ENCODE data around the gene SLC22A23.

Gene SLC22A23

GRCh38 chr6:3439961-3440360 is 16.9 kb downstream of the SLC22A23 start:
- Histone ChIP-seq H3K27ac (ENCODE audit: low read length) (no peak overlapping the region), H3K9ac (ENCODE audit: low read depth, low read length) (no peak overlapping the region), H3K27me3 (ENCODE audit: insufficient read depth, low read length) (no peaks in the 10 kb centered on the region), H3K4me1 (ENCODE audit: insufficient read depth, low read length) (peaks cover 20% of the 10 kb centered on the region), H3K9me3 (ENCODE audit: insufficient read depth, low read depth, low read length) (no peaks in the 10 kb centered on the region), H3K4me3 (ENCODE audit: low read length) (no peak overlapping the region), H3K36me3 (ENCODE audit: insufficient read depth, low read depth, low read length) (no peaks in the 10 kb centered on the region; the same call in 1 of the 2 replicates)

DNA sequence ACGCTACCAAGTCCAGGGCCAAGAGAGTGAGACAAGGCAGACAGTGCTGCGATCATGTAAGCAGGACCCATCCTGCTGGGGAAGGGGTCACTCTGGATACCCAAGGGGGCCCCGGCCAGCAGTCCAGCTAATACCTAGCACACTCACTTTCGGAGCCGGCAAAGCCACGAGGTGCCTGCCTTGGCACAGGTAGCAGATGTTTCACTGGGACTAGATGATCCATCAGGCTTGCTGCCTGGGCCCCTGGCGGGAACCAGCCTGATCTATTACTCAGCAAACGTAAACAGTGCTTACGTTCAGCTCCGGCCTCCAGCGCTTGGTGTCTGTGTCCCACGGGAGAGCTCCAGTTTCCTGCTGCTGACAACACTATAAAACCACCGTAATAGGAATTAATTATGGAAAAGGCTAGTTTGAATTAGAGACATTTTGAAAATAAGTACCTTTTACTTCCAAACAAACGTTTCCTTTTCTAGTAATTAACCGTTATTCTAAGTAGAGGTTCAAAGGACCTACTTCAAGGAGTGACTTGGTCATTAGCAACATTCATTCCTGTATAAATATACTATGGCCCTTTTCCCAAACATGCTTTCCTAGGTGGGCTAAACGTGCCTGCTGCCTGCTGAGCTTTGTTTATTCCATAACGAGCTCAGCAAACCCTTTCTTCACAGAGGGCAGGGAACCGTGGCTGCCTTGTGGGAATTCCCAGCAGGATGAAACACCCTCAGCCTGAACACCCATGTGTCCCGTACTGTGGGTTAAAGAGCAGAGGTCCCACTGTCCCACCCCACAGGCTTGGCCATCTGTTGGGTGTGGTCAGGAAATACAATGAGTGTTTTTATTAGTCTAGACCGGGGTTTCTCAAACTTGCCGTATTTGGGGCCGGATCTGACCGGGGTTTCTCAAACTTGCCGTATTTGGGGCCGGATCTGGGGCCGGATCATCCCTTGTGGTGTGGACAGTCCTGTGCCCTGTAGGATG is 18.4 kb downstream of the SLC22A23 start:
- H3K27ac ChIP-seq (ENCODE audit: low read length), result peak overlapping the region; percentile 27
- peaks cover 16% of the 10 kb centered on the region for H3K4me1 ChIP-seq (ENCODE audit: insufficient read depth, low read length)
- no peak overlapping the region for H3K4me3 ChIP-seq (ENCODE audit: low read length)
- H3K9me3 ChIP-seq (ENCODE audit: insufficient read depth, low read depth, low read length), result no peaks in the 10 kb centered on the region
- no peaks in the 10 kb centered on the region for H3K27me3 ChIP-seq (ENCODE audit: insufficient read depth, low read length)
- H3K36me3 ChIP-seq (ENCODE audit: insufficient read depth, low read depth, low read length), result no peaks in the 10 kb centered on the region; the same call in 1 of the 2 replicates
- H3K9ac ChIP-seq (ENCODE audit: low read depth, low read length), result no peak overlapping the region

DNA sequence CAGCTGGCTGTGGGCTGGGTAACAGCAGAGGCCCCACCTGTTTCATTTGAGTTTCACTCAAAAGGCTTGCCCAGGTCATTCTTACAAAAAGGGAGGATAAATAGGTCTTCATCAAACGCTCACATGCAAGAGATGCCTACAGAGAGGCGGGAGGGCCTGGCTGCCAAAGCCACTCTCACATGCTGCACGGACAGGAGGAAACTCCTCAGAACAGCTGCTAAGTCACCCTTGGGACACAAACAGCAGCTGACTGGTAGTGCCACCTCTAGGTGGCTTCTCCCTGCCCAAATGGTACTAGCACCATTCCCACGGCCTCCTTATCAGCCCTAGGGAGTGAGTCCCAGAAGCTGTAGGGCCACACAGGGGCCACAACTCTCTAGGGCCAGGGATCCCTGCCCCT is 23.8 kb downstream of the SLC22A23 start:
- Histone ChIP-seq H3K27ac (ENCODE audit: low read length) (no peak overlapping the region), H3K36me3 (ENCODE audit: insufficient read depth, low read depth, low read length) (no peaks in the 10 kb centered on the region; the same call in 1 of the 2 replicates), H3K9me3 (ENCODE audit: insufficient read depth, low read depth, low read length) (no peaks in the 10 kb centered on the region), H3K27me3 (ENCODE audit: insufficient read depth, low read length) (no peaks in the 10 kb centered on the region), H3K4me3 (ENCODE audit: low read length) (no peak overlapping the region), H3K4me1 (ENCODE audit: insufficient read depth, low read length) (peaks cover 12% of the 10 kb centered on the region), H3K9ac (ENCODE audit: low read depth, low read length) (no peak overlapping the region)

- no peaks in the 10 kb centered on the region for H3K36me3 ChIP-seq (ENCODE audit: insufficient read depth, low read depth, low read length)
- peaks cover 12% of the 10 kb centered on the region for H3K4me1 ChIP-seq (ENCODE audit: insufficient read depth, low read length)
- H3K4me3 ChIP-seq (ENCODE audit: low read length), result no peak overlapping the region
- H3K27me3 ChIP-seq (ENCODE audit: insufficient read depth, low read length), result no peaks in the 10 kb centered on the region
- no peak overlapping the region for H3K9ac ChIP-seq (ENCODE audit: low read depth, low read length)
- H3K9me3 ChIP-seq (ENCODE audit: insufficient read depth, low read depth, low read length), result no peaks in the 10 kb centered on the region
- H3K27ac ChIP-seq (ENCODE audit: low read length), result no peak overlapping the region
Observed at GRCh38 chr6:3432416-3432815, 24.4 kb downstream of the SLC22A23 start.

GRCh38 chr6:3431994-3432393 is 24.9 kb downstream of the SLC22A23 start:
- peaks cover 14% of the 10 kb centered on the region for H3K4me1 ChIP-seq (ENCODE audit: insufficient read depth, low read length)
- no peaks in the 10 kb centered on the region for H3K27me3 ChIP-seq (ENCODE audit: insufficient read depth, low read length)
- H3K9ac ChIP-seq (ENCODE audit: low read depth, low read length), result no peak overlapping the region
- H3K27ac ChIP-seq (ENCODE audit: low read length), result no peak overlapping the region
- H3K36me3 ChIP-seq (ENCODE audit: insufficient read depth, low read depth, low read length), result no peaks in the 10 kb centered on the region
- H3K4me3 ChIP-seq (ENCODE audit: low read length), result no peak overlapping the region
- no peaks in the 10 kb centered on the region for H3K9me3 ChIP-seq (ENCODE audit: insufficient read depth, low read depth, low read length)

DNA sequence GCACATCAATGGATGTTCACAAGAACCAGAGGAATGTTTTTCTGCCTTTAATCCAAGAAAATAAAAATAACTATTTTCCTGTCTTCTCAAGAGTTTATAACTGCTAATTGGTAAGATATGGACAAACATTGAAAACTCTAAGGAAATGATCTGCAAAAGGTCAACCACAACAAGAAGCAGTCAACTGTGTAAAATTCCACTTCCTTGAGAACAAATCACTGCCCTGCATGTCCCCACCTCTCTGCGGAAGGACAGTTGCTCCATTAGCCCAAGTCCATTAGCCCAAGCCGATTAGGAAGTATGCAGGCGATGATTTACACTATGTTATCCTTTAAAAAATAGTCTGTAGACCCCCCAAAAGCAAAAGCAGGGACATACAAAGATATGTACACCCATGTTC is 27.6 kb downstream of the SLC22A23 start:
- Histone ChIP-seq H3K9ac (ENCODE audit: low read depth, low read length) (no peak overlapping the region), H3K27me3 (ENCODE audit: insufficient read depth, low read length) (no peaks in the 10 kb centered on the region), H3K4me1 (ENCODE audit: insufficient read depth, low read length) (peaks cover 30% of the 10 kb centered on the region), H3K9me3 (ENCODE audit: insufficient read depth, low read depth, low read length) (no peaks in the 10 kb centered on the region), H3K27ac (ENCODE audit: low read length) (no peak overlapping the region), H3K4me3 (ENCODE audit: low read length) (no peak overlapping the region), H3K36me3 (ENCODE audit: insufficient read depth, low read depth, low read length) (no peaks in the 10 kb centered on the region)

DNA sequence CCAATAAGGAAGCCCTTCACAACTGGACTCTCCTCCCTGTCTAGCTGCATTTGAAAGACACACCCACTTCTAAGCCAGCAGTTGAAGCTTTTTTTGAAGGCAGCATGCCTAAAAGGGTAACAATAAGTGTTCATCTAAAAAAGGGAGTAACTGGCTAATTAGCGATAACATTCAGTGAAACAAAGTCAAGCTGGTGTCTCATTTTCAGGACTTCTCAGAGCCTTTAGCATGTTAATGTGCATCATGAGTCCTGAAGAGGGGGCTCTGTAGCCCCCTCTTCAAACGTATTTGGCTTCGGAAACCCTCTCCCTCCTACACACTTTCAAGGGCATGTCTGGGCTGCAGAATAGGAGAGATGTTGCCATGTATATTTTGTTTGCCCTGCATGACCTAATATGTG is 28.1 kb downstream of the SLC22A23 start:
- H3K36me3 ChIP-seq (ENCODE audit: insufficient read depth, low read depth, low read length), result no peaks in the 10 kb centered on the region
- H3K4me3 ChIP-seq (ENCODE audit: low read length), result no peak overlapping the region
- H3K4me1 ChIP-seq (ENCODE audit: insufficient read depth, low read length), result peaks cover 35% of the 10 kb centered on the region
- no peaks in the 10 kb centered on the region for H3K9me3 ChIP-seq (ENCODE audit: insufficient read depth, low read depth, low read length)
- H3K9ac ChIP-seq (ENCODE audit: low read depth, low read length), result no peak overlapping the region
- no peaks in the 10 kb centered on the region for H3K27me3 ChIP-seq (ENCODE audit: insufficient read depth, low read length)
- no peak overlapping the region for H3K27ac ChIP-seq (ENCODE audit: low read length)

DNA sequence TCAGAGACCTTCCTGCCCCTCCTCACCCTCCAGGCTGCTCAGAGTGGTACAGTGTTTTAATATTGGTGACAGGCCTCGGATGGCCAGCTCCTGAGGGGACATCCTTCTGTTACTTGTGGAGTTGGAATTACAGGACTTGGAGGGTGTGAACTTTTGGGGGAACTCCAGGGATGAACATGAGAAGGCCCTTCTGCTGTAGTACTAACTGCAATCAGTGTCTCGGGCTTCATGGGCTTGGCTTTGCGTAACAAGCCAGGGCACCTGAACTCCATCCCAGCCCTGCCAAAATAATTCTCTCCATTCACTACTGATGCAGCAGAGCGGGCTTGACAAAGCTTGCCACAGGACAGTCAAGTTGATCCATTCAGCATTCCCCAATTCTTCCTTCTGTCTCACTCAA is 28.6 kb downstream of the SLC22A23 start:
- Histone ChIP-seq H3K9me3 (ENCODE audit: insufficient read depth, low read depth, low read length) (no peaks in the 10 kb centered on the region), H3K4me1 (ENCODE audit: insufficient read depth, low read length) (peaks cover 38% of the 10 kb centered on the region), H3K4me3 (ENCODE audit: low read length) (no peak overlapping the region), H3K36me3 (ENCODE audit: insufficient read depth, low read depth, low read length) (no peaks in the 10 kb centered on the region), H3K27me3 (ENCODE audit: insufficient read depth, low read length) (no peaks in the 10 kb centered on the region), H3K9ac (ENCODE audit: low read depth, low read length) (no peak overlapping the region), H3K27ac (ENCODE audit: low read length) (no peak overlapping the region)

DNA sequence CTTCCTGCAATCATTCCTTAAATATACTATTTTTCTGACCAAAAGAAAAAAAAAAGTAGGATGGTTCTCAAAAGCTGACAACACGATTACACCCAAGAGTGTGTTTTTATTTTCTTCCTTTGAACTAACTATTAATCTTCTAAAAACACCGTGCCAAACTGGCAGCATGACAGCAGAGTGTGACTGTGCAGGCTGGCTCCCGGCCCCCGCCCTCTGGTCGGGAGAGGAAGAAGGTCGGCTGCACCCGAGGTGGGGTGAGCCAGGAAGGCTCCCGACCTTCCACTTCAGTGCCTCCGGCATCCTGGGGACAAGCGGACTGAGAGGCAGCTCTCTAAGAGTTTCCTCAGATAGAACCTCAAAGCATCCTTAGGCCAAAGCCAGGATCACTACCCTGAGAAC is 29.2 kb downstream of the SLC22A23 start:
- Histone ChIP-seq H3K36me3 (ENCODE audit: insufficient read depth, low read depth, low read length) (no peaks in the 10 kb centered on the region), H3K4me3 (ENCODE audit: low read length) (no peak overlapping the region), H3K9ac (ENCODE audit: low read depth, low read length) (no peak overlapping the region), H3K9me3 (ENCODE audit: insufficient read depth, low read depth, low read length) (no peaks in the 10 kb centered on the region), H3K4me1 (ENCODE audit: insufficient read depth, low read length) (peaks cover 42% of the 10 kb centered on the region), H3K27me3 (ENCODE audit: insufficient read depth, low read length) (no peaks in the 10 kb centered on the region), H3K27ac (ENCODE audit: low read length) (no peak overlapping the region)

GRCh38 chr6:3426927-3427686 is 29.7 kb downstream of the SLC22A23 start:
- Histone ChIP-seq H3K4me1 (ENCODE audit: insufficient read depth, low read length) (peaks cover 45% of the 10 kb centered on the region), H3K9ac (ENCODE audit: low read depth, low read length) (no peak overlapping the region), H3K36me3 (ENCODE audit: insufficient read depth, low read depth, low read length) (no peaks in the 10 kb centered on the region), H3K27ac (ENCODE audit: low read length) (no peak overlapping the region), H3K27me3 (ENCODE audit: insufficient read depth, low read length) (no peaks in the 10 kb centered on the region), H3K9me3 (ENCODE audit: insufficient read depth, low read depth, low read length) (no peaks in the 10 kb centered on the region), H3K4me3 (ENCODE audit: low read length) (no peak overlapping the region)

- Histone ChIP-seq H3K9ac (ENCODE audit: low read depth, low read length) (no peak overlapping the region), H3K27ac (ENCODE audit: low read length) (no peak overlapping the region)
Observed at GRCh38 chr6:3426091-3426926, 30.5 kb downstream of the SLC22A23 start.

More at GRCh38 chr6:3426091-3426926, 30.5 kb downstream of the SLC22A23 start:
- Histone ChIP-seq H3K27me3 (ENCODE audit: insufficient read depth, low read length) (no peaks in the 10 kb centered on the region), H3K36me3 (ENCODE audit: insufficient read depth, low read depth, low read length) (no peaks in the 10 kb centered on the region), H3K4me1 (ENCODE audit: insufficient read depth, low read length) (peaks cover 47% of the 10 kb centered on the region), H3K4me3 (ENCODE audit: low read length) (no peak overlapping the region), H3K9me3 (ENCODE audit: insufficient read depth, low read depth, low read length) (no peaks in the 10 kb centered on the region)

Measured in iPS-20b (cell line).